HL-60 (cell line): ENCODE measurements around the gene ZNF277.

Experiments
- CTCF ChIP-seq: IDR thresholded peaks from one replicate; pipeline ENCODE4 v1.5.1; 2011; ENCODE audit warnings: low read length, control low read depth, inconsistent platforms; ENCODE audit not compliant: insufficient read depth
- GABPA ChIP-seq: IDR thresholded peaks from 2 replicates; pipeline ENCODE4 v1.6.1; 2012; ENCODE audit warnings: low read depth
- POLR2AphosphoS5 ChIP-seq: IDR thresholded peaks from 2 replicates; pipeline ENCODE4 v1.6.1; 2012; ENCODE audit warnings: low read depth
- SPI1 ChIP-seq: IDR thresholded peaks from 2 replicates; pipeline ENCODE4 v1.6.1; 2012; ENCODE audit warnings: low read depth, mild to moderate bottlenecking, borderline replicate concordance
- TF ChIP-seq, protein P1 (sequence below): IDR thresholded peaks from 2 replicates; pipeline ENCODE4 v1.6.1; 2012; ENCODE audit warnings: low read depth; ENCODE audit not compliant: insufficient replicate concordance

GRCh38 chr7:112267944-112268691 is 61.6 kb downstream of the ZNF277 start:
- TF ChIP-seq CTCF (no peak), GABPA (no peak), POLR2AphosphoS5 (no peak), SPI1 (no peak)
- TF ChIP-seq, protein P1, sequence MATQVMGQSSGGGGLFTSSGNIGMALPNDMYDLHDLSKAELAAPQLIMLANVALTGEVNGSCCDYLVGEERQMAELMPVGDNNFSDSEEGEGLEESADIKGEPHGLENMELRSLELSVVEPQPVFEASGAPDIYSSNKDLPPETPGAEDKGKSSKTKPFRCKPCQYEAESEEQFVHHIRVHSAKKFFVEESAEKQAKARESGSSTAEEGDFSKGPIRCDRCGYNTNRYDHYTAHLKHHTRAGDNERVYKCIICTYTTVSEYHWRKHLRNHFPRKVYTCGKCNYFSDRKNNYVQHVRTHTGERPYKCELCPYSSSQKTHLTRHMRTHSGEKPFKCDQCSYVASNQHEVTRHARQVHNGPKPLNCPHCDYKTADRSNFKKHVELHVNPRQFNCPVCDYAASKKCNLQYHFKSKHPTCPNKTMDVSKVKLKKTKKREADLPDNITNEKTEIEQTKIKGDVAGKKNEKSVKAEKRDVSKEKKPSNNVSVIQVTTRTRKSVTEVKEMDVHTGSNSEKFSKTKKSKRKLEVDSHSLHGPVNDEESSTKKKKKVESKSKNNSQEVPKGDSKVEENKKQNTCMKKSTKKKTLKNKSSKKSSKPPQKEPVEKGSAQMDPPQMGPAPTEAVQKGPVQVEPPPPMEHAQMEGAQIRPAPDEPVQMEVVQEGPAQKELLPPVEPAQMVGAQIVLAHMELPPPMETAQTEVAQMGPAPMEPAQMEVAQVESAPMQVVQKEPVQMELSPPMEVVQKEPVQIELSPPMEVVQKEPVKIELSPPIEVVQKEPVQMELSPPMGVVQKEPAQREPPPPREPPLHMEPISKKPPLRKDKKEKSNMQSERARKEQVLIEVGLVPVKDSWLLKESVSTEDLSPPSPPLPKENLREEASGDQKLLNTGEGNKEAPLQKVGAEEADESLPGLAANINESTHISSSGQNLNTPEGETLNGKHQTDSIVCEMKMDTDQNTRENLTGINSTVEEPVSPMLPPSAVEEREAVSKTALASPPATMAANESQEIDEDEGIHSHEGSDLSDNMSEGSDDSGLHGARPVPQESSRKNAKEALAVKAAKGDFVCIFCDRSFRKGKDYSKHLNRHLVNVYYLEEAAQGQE = no peak
